Non-pigmented ciliary epithelial cell (primary cell): ENCODE data around the gene PRMT5.

ENCODE experiments used
- DNase-seq: peaks from one replicate; pipeline ENCODE4 v3.0.0-alpha.2; 2010; ENCODE audit warnings: low read depth

The PRMT5 gene

GRCh38 chr14:22896760-22897159 is 32.4 kb downstream of the PRMT5 start:
- no peak for DNase-seq

GRCh38 chr14:22896356-22896755 is 32.8 kb downstream of the PRMT5 start:
- no peak for DNase-seq

- no peak for DNase-seq
Observed at GRCh38 chr14:22895402-22895801, 33.8 kb downstream of the PRMT5 start.

- DNase-seq = no peak
Observed at GRCh38 chr14:22893706-22894105, 35.5 kb downstream of the PRMT5 start.

GRCh38 chr14:22892488-22892887 is 36.7 kb downstream of the PRMT5 start:
- DNase-seq = no peak

- no peak for DNase-seq
Observed at GRCh38 chr14:22890416-22890815, 38.8 kb downstream of the PRMT5 start.

GRCh38 chr14:22888662-22889061 is 40.5 kb downstream of the PRMT5 start:
- DNase-seq = no peak

GRCh38 chr14:22887990-22888378 is 41.2 kb downstream of the PRMT5 start:
- no peak for DNase-seq

- DNase-seq = no peak
Observed at GRCh38 chr14:22887260-22887989, 41.8 kb downstream of the PRMT5 start.

- no peak for DNase-seq
Observed at GRCh38 chr14:22886500-22887259, 42.5 kb downstream of the PRMT5 start.

GRCh38 chr14:22885975-22886374 is 43.2 kb downstream of the PRMT5 start:
- no peak for DNase-seq

GRCh38 chr14:22884738-22885523 is 44.2 kb downstream of the PRMT5 start:
- DNase-seq = no peak

GRCh38 chr14:22884076-22884737 is 45.0 kb downstream of the PRMT5 start:
- DNase-seq = no peak

- no peak for DNase-seq
Observed at GRCh38 chr14:22883173-22883976, 45.8 kb downstream of the PRMT5 start, which contains the start of gene REM2. TSS of gene REM2 (plus strand) at chr14:22883222. CDS start at chr14:22883288, 66 bp downstream.

- no peak for DNase-seq
Observed at GRCh38 chr14:22882529-22883172, 46.5 kb downstream of the PRMT5 start.

- no peak for DNase-seq
Observed at GRCh38 chr14:22882064-22882463, 47.1 kb downstream of the PRMT5 start.

- DNase-seq = no peak
Observed at GRCh38 chr14:22878271-22879246, 50.6 kb downstream of the PRMT5 start.

- DNase-seq = no peak
Observed at GRCh38 chr14:22877000-22877501, 52.1 kb downstream of the PRMT5 start.

- no peak for DNase-seq
Observed at GRCh38 chr14:22875748-22876319, 53.3 kb downstream of the PRMT5 start.
